Measurements from ENCODE around the gene MFN2.
"Not testable (repeated sequence)": the region's sequence is repeated elsewhere in the genome, so short reads cannot be mapped to it uniquely, and the experiment has no call there.

Gene MFN2

DNA sequence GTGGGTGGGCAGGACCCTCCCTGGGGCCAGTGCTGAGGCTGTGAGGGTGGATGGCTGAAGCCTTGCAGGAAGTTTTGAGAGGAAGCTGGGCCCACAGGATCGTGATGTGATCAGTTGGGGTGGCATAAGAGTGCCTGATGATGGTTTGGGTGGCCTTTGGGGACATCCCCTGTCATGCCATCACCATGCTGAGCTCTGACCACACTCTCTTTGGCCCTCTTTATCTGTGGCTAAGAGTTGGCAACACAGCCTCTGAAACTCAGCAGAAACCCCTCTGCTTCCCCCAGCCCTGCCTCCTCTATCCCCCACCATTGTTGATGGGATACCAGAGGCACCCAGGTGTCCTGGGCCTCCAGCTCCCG is 58.9 kb downstream of the MFN2 start:
- ChIA-PET CTCF (interaction anchor here (0.7 kb wide), 2 partner anchors 9 to 72 kb away, joined by 3 read pairs; no protein-coding TSS in a partner anchor), POLR2A (interaction anchor here (1.1 to 1.5 kb wide), 3 partner anchors 20 to 129 kb away, joined by 4 to 7 read pairs (median 5); partner anchors contain the start of gene MIIP)
- TF ChIP-seq ARNT (IDR thresholded peaks at IDR 0.05) (no peak), LEF1 (IDR thresholded peaks at IDR 0.05; ENCODE audit: borderline replicate concordance) (no peak), SUZ12 (IDR thresholded peaks at IDR 0.05) (no peak), NFRKB (IDR thresholded peaks at IDR 0.05) (no peak), ELF4 (IDR thresholded peaks at IDR 0.05) (no peak), HDGF (IDR thresholded peaks at IDR 0.05; ENCODE audit: borderline replicate concordance) (no peak), FOXK2 (IDR thresholded peaks at IDR 0.05) (no peak), L3MBTL2 (conservative IDR thresholded peaks at IDR 0.05) (no peak), FOXA1 (IDR thresholded peaks at IDR 0.05) (no peak), SP1 (IDR thresholded peaks at IDR 0.05) (no peak), ZNF384 (IDR thresholded peaks at IDR 0.05) (no peak), TARDBP (IDR thresholded peaks at IDR 0.05) (no peak), FOXM1 (IDR thresholded peaks at IDR 0.05; ENCODE audit: borderline replicate concordance) (no peak), CTBP1 (IDR thresholded peaks at IDR 0.05; ENCODE audit: borderline replicate concordance) (no peak)
- TF ChIP-seq, protein P1, sequence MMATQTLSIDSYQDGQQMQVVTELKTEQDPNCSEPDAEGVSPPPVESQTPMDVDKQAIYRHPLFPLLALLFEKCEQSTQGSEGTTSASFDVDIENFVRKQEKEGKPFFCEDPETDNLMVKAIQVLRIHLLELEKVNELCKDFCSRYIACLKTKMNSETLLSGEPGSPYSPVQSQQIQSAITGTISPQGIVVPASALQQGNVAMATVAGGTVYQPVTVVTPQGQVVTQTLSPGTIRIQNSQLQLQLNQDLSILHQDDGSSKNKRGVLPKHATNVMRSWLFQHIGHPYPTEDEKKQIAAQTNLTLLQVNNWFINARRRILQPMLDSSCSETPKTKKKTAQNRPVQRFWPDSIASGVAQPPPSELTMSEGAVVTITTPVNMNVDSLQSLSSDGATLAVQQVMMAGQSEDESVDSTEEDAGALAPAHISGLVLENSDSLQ (IDR thresholded peaks at IDR 0.05), result no peak
- no peak for DNase-seq (ENCODE audit: extremely low spot score)

DNA sequence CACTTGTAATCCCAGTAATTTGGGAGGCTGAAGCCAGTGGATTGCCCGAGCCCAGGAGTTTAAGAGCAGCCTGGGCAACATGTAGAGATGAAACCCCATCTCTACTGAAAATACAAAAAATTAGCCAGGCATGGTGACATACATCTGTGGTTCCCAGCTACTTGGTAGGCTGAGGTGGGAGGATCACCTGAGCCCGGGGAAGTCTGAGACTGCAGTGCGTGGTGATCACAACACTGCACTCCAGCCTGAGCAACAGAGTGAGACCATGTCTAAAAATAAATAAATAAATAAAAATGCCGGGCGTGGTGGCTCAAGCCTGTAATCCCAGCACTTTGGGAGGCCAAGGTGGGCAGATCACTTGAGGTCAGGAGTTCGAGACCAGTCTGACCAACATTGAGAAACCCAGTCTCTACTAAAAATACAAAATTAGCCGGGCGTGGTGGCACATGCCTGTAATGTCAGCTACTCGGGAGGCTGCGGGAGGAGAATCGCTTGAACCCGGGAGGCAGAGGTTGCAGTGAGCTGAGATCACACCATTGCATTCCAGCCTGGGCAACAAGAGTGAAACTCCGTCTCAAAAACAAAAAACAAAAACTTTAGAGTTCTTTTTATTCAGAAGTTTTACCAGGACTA is 59.7 kb downstream of the MFN2 start:
- ChIA-PET CTCF (interaction anchor here (0.7 kb wide), 2 partner anchors 10 to 72 kb away, joined by 3 read pairs; no protein-coding TSS in a partner anchor), POLR2A (interaction anchor here (1.5 kb wide), 1 partner anchor 59 kb away, joined by 5 read pairs; no protein-coding TSS in a partner anchor)
- not testable (repeated sequence) for DNase-seq (ENCODE audit: extremely low spot score)

- POLR2A ChIA-PET, result no interaction called here
- CTCF ChIA-PET, result no interaction called here
- DNase-seq (ENCODE audit: extremely low spot score), result no peak
- TF ChIP-seq ZNF384 (IDR thresholded peaks at IDR 0.05) (no peak), ARNT (IDR thresholded peaks at IDR 0.05) (no peak)
Measured at GRCh38 chr1:12040457-12041051, 60.3 kb downstream of the MFN2 start.

- POLR2A ChIA-PET, result interaction anchor here (1.9 kb wide), 1 partner anchor 136 kb away, joined by 4 read pairs; no protein-coding TSS in a partner anchor
- DNase-seq (ENCODE audit: extremely low spot score); CTCF ChIA-PET: not testable (repeated sequence)
Measured at GRCh38 chr1:12044187-12044877, 64.1 kb downstream of the MFN2 start.

GRCh38 chr1:12046749-12047119 is 66.5 kb downstream of the MFN2 start:
- CTCF ChIA-PET, result interaction anchor here (0.6 kb wide), 1 partner anchor 253 kb away, joined by 8 read pairs; no protein-coding TSS in a partner anchor
- POLR2A ChIA-PET, result no interaction called here

GRCh38 chr1:12047120-12047876 is 67.1 kb downstream of the MFN2 start:
- ChIA-PET POLR2A (no interaction called here), CTCF (interaction anchor here (0.6 kb wide), 1 partner anchor 253 kb away, joined by 8 read pairs; no protein-coding TSS in a partner anchor)
- no peak for TF ChIP-seq SP1 (IDR thresholded peaks at IDR 0.05)
- no peak for DNase-seq (ENCODE audit: extremely low spot score)

More at GRCh38 chr1:12046749-12047119, 66.5 kb downstream of the MFN2 start:
- no peak for DNase-seq (ENCODE audit: extremely low spot score)
- no peak for TF ChIP-seq NFRKB (IDR thresholded peaks at IDR 0.05)
- no peak for TF ChIP-seq HDGF (IDR thresholded peaks at IDR 0.05; ENCODE audit: borderline replicate concordance)
- TF ChIP-seq ARNT (IDR thresholded peaks at IDR 0.05), result no peak
- TF ChIP-seq SP1 (IDR thresholded peaks at IDR 0.05), result no peak
- TF ChIP-seq FOXA1 (IDR thresholded peaks at IDR 0.05), result no peak
- no peak for TF ChIP-seq ELF4 (IDR thresholded peaks at IDR 0.05)
- TF ChIP-seq, protein P1 (IDR thresholded peaks at IDR 0.05), result no peak
- TF ChIP-seq BHLHE40 (IDR thresholded peaks at IDR 0.05; ENCODE audit: borderline replicate concordance), result no peak
- no peak for TF ChIP-seq ZNF384 (IDR thresholded peaks at IDR 0.05)
- no peak for TF ChIP-seq TARDBP (IDR thresholded peaks at IDR 0.05)
- no peak for TF ChIP-seq SUZ12 (IDR thresholded peaks at IDR 0.05)
- TF ChIP-seq L3MBTL2 (conservative IDR thresholded peaks at IDR 0.05), result no peak
- no peak for TF ChIP-seq CTBP1 (IDR thresholded peaks at IDR 0.05; ENCODE audit: borderline replicate concordance)
- no peak for TF ChIP-seq FOXM1 (IDR thresholded peaks at IDR 0.05; ENCODE audit: borderline replicate concordance)
- TF ChIP-seq LEF1 (IDR thresholded peaks at IDR 0.05; ENCODE audit: borderline replicate concordance), result no peak
- no peak for TF ChIP-seq FOXK2 (IDR thresholded peaks at IDR 0.05)

DNA sequence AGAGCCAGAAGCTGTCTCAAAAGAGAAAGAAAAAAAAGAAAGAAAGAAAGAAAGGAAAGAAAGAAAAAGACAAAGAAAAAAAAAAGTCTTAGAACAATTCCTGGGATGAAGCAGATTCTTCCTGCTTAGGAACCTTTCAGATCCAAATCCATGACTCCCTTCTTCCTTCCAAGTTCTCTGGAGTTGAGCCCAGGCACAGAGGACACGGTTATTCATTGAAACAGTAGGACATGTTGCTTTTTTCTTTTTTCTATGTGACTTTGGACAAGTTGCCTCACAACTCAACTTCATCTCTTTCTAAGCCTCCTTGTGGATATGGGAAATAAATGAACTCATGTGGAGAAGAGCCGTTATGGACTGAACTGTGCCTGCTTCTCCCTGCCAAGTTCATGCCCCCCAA is 68.1 kb downstream of the MFN2 start:
- no peak for DNase-seq (ENCODE audit: extremely low spot score)
- TF ChIP-seq TARDBP (IDR thresholded peaks at IDR 0.05) (no peak), FOXM1 (IDR thresholded peaks at IDR 0.05; ENCODE audit: borderline replicate concordance) (no peak), NFRKB (IDR thresholded peaks at IDR 0.05) (no peak), FOXK2 (IDR thresholded peaks at IDR 0.05) (no peak), ARNT (IDR thresholded peaks at IDR 0.05) (no peak), SP1 (IDR thresholded peaks at IDR 0.05) (no peak), HDGF (IDR thresholded peaks at IDR 0.05; ENCODE audit: borderline replicate concordance) (no peak), BHLHE40 (IDR thresholded peaks at IDR 0.05; ENCODE audit: borderline replicate concordance) (no peak), L3MBTL2 (conservative IDR thresholded peaks at IDR 0.05) (no peak), SUZ12 (IDR thresholded peaks at IDR 0.05) (no peak), ZNF384 (IDR thresholded peaks at IDR 0.05) (no peak), FOXA1 (IDR thresholded peaks at IDR 0.05) (no peak), ELF4 (IDR thresholded peaks at IDR 0.05) (no peak), LEF1 (IDR thresholded peaks at IDR 0.05; ENCODE audit: borderline replicate concordance) (no peak), CTBP1 (IDR thresholded peaks at IDR 0.05; ENCODE audit: borderline replicate concordance) (no peak)
- TF ChIP-seq, protein P1 (IDR thresholded peaks at IDR 0.05), result no peak
- CTCF ChIA-PET, result no interaction called here
- POLR2A ChIA-PET, result no interaction called here
